ENCODE data around the gene TTBK1.

Gene TTBK1

GRCh38 chr6:43304882-43305281, 61.6 kb downstream of the TTBK1 start:
- no peak for DNase-seq (ENCODE audit: low spot score)

GRCh38 chr6:43306086-43306485, 62.8 kb downstream of the TTBK1 start:
- DNase-seq (ENCODE audit: low spot score) = no peak

- DNase-seq (ENCODE audit: low spot score) = no peak
Observed at GRCh38 chr6:43307451-43308100, 64.3 kb downstream of the TTBK1 start.

- DNase-seq (ENCODE audit: low spot score) = peak; percentile 35
Observed at GRCh38 chr6:43308101-43308989, 65.1 kb downstream of the TTBK1 start, which contains the start of gene CRIP3. CRIP3 (minus strand) TSS chr6:43308826; CDS start chr6:43308792, 34 bp downstream.

GRCh38 chr6:43308990-43309477, 65.8 kb downstream of the TTBK1 start:
- no peak for DNase-seq (ENCODE audit: low spot score)

GRCh38 chr6:43310134-43310533, 66.9 kb downstream of the TTBK1 start:
- DNase-seq (ENCODE audit: low spot score) = no peak

GRCh38 chr6:43310624-43311023, 67.3 kb downstream of the TTBK1 start:
- DNase-seq (ENCODE audit: low spot score) = no peak

- no peak for DNase-seq (ENCODE audit: low spot score)
Observed at GRCh38 chr6:43311666-43312065, 68.4 kb downstream of the TTBK1 start.

- no peak for DNase-seq (ENCODE audit: low spot score)
Observed at GRCh38 chr6:43313813-43314212, 70.5 kb downstream of the TTBK1 start.

- no peak for DNase-seq (ENCODE audit: low spot score)
Observed at GRCh38 chr6:43318011-43318410, 74.7 kb downstream of the TTBK1 start.

GRCh38 chr6:43325876-43326275, 82.6 kb downstream of the TTBK1 start:
- no peak for DNase-seq (ENCODE audit: low spot score)

GRCh38 chr6:43328528-43328927, 85.2 kb downstream of the TTBK1 start:
- DNase-seq (ENCODE audit: low spot score) = no peak

- DNase-seq (ENCODE audit: low spot score) = no peak
Observed at GRCh38 chr6:43331470-43331869, 88.2 kb downstream of the TTBK1 start.

GRCh38 chr6:43331891-43332290, 88.6 kb downstream of the TTBK1 start:
- DNase-seq (ENCODE audit: low spot score) = no peak

GRCh38 chr6:43334466-43335095, 91.3 kb downstream of the TTBK1 start:
- peak; percentile 14 for DNase-seq (ENCODE audit: low spot score)

GRCh38 chr6:43335469-43335868, 92.2 kb downstream of the TTBK1 start:
- DNase-seq (ENCODE audit: low spot score) = no peak

- no peak for DNase-seq (ENCODE audit: low spot score)
Observed at GRCh38 chr6:43336382-43336781, 93.1 kb downstream of the TTBK1 start.
